HCT116 (cell line): Measurements from ENCODE around the gene TUBB4B. TPM values are rescaled to one million over a fixed set of nuclear protein-coding genes. Genes with fewer than 3 reads are reported as not detected.

Experiments used
- ATAC-seq: fragments of 200-7000 bp; cut with Tn5 transposase; 2 replicates; pipeline ENCODE4 v1.9.1; 2020; ENCODE audit warnings: mild to moderate bottlenecking, moderate library complexity
- BruUV-seq: library from RNA; stranded (reverse); fragments of 400-500 nt; replicated peaks from 2 replicates; lab custom pipeline; 2021; lab: Mats Ljungman, UMichigan
- CTCF ChIA-PET: fragments of 300-600 bp; sonication (Branson Sonifier 250); formaldehyde crosslinking; loops from one replicate; lab custom pipeline; 2021; ENCODE audit warnings: antibody characterized with exemption; lab: Charles Lee
- POLR2A ChIA-PET: fragments of 300-600, 350-600 bp; sonication (Branson Sonifier 250); formaldehyde crosslinking; loops from one replicate; lab custom pipeline; 2021; ENCODE audit warnings: antibody characterized with exemption; lab: Charles Lee
- RAD21 ChIA-PET, 2 experiments: fragments of 300-600 bp; sonication (Branson Sonifier 250); formaldehyde crosslinking; loops; one replicate each; lab custom pipeline; 2023; ENCODE audit warnings: low total read pairs in 2 of 2; ENCODE audit not compliant: uncharacterized antibody in 2 of 2, unreplicated experiment in 2 of 2, low non-redundant PET in 1 of 2; lab: Charles Lee
- DNase-seq: peaks from one replicate; pipeline ENCODE4 v3.0.0-alpha.2; 2010; ENCODE audit warnings: low read depth, low spot score
- H2AFZ ChIP-seq: fragments of 200-600 bp; shearing (Covaris generic), sonication (generic); 2 replicates; pipeline ENCODE4 v1.6.1; 2017; ENCODE audit warnings: low read depth, mixed run types, mixed read lengths, antibody characterized with exemption, low read length; ENCODE audit not compliant: poor library complexity, severe bottlenecking
- H3K27ac ChIP-seq: 2 replicates; pipeline ENCODE4 v1.5.1; 2012; ENCODE audit warnings: low read depth, low read length
- H3K27me3 ChIP-seq: fragments of 200-600 bp; sonication (generic); 2 replicates; pipeline ENCODE4 v1.6.1; 2016; ENCODE audit warnings: mixed run types, low read length, mixed read lengths; ENCODE audit not compliant: insufficient read depth
- H3K36me3 ChIP-seq, 2 experiments: fragments of 200-500 bp in 1 of 2; fragments of 200-600 bp in 1 of 2; sonication (Bioruptor generic) in 1 of 2; sonication (generic) in 1 of 2; 2 replicates each; pipeline versions ENCODE4 v1.5.1 to v1.6.1; 2014 to 2016; ENCODE audit warnings: low read length in 2 of 2, inconsistent platforms in 1 of 2, mixed read lengths in 1 of 2, mixed run types in 1 of 2; ENCODE audit not compliant: insufficient read depth in 2 of 2, control insufficient read depth in 1 of 2
- H3K4me1 ChIP-seq, 2 experiments: fragments of 200-600 bp in 1 of 2; sonication (generic) in 1 of 2; 2 replicates each; pipeline versions ENCODE4 v1.5.1 to v1.6.1; 2012 to 2017; ENCODE audit warnings: low read length in 2 of 2, inconsistent platforms in 1 of 2, mild to moderate bottlenecking in 1 of 2, mixed read lengths in 1 of 2, mixed run types in 1 of 2, moderate library complexity in 1 of 2; ENCODE audit not compliant: insufficient read depth in 2 of 2, control insufficient read depth in 1 of 2
- H3K4me2 ChIP-seq: fragments of 200-600 bp; sonication (generic); 2 replicates; pipeline ENCODE4 v1.6.1; 2017; ENCODE audit warnings: mixed run types, low read length, mixed read lengths
- H3K4me3 ChIP-seq, 2 experiments: fragments of 200-600 bp in 1 of 2; sonication (generic) in 1 of 2; replicated peaks in 1 of 2; 2 replicates each; pipeline ENCODE4 v1.5.1; 2011 to 2016; ENCODE audit warnings: low read length in 2 of 2, control low read depth in 1 of 2, low read depth in 1 of 2, mild to moderate bottlenecking in 1 of 2, mixed read lengths in 1 of 2, mixed run types in 1 of 2
- H3K79me2 ChIP-seq: fragments of 200-600 bp; sonication (generic); 2 replicates; pipeline ENCODE4 v1.6.1; 2017; ENCODE audit warnings: mild to moderate bottlenecking, mixed run types, low read length, moderate library complexity, mixed read lengths; ENCODE audit not compliant: insufficient read depth
- H3K9ac ChIP-seq: fragments of 200-600 bp; sonication (generic); 2 replicates; pipeline ENCODE4 v1.6.1; 2016; ENCODE audit warnings: low read length, mixed read lengths
- H3K9me2 ChIP-seq: fragments of 200-600 bp; sonication (generic), shearing (Covaris generic); 2 replicates; pipeline ENCODE4 v1.6.1; 2017; ENCODE audit warnings: mixed run types, mild to moderate bottlenecking, moderate library complexity; ENCODE audit not compliant: insufficient read depth
- H3K9me3 ChIP-seq, 2 experiments: fragments of 200-500 bp in 1 of 2; fragments of 200-600 bp in 1 of 2; sonication (Bioruptor generic) in 1 of 2; sonication (generic) in 1 of 2; 2 replicates each; pipeline ENCODE4 v1.6.1; 2014 to 2017; ENCODE audit warnings: low read length in 2 of 2, mixed read lengths in 2 of 2, inconsistent platforms in 1 of 2, low read depth in 1 of 2, mild to moderate bottlenecking in 1 of 2, mixed run types in 1 of 2, moderate library complexity in 1 of 2; ENCODE audit not compliant: control insufficient read depth in 1 of 2, insufficient read depth in 1 of 2
- H4K20me1 ChIP-seq: fragments of 200-600 bp; sonication (generic), shearing (Covaris generic); 2 replicates; pipeline ENCODE4 v1.6.1; 2017; ENCODE audit warnings: mixed run types, mild to moderate bottlenecking, moderate library complexity; ENCODE audit not compliant: insufficient read depth
- CBX3 ChIP-seq: IDR thresholded peaks from 2 replicates; pipeline ENCODE4 v1.6.1; 2012; ENCODE audit warnings: low read depth
- CEBPB ChIP-seq: IDR thresholded peaks from 2 replicates; pipeline ENCODE4 v1.6.1; 2012; ENCODE audit warnings: low read depth
- EZH2 ChIP-seq: fragments of 200-600 bp; sonication (generic); IDR thresholded peaks from 2 replicates; pipeline ENCODE4 v1.6.1; 2017; ENCODE audit warnings: antibody characterized with exemption, mixed run types
- EZH2phosphoT487 ChIP-seq: fragments of 200-600 bp; IDR thresholded peaks from 2 replicates; pipeline ENCODE4 v1.6.1; 2018; ENCODE audit warnings: antibody characterized with exemption, borderline replicate concordance
- JUND ChIP-seq: IDR thresholded peaks from 2 replicates; pipeline ENCODE4 v1.6.1; 2012
- SIN3A ChIP-seq: IDR thresholded peaks from 2 replicates; pipeline ENCODE4 v1.6.1; 2012; ENCODE audit warnings: low read depth
- SRF ChIP-seq: IDR thresholded peaks from 2 replicates; pipeline ENCODE4 v1.6.1; 2012; ENCODE audit warnings: low read depth
- TCF7L2 ChIP-seq: IDR thresholded peaks from 2 replicates; pipeline ENCODE4 v1.7.0; 2011; ENCODE audit warnings: borderline replicate concordance, inconsistent platforms; ENCODE audit not compliant: insufficient read depth, insufficient read length; ENCODE audit errors: extremely low read depth
- intact Hi-C: fragments of 100-400 bp; cut with micrococcal nuclease; formaldehyde crosslinking; loops from 2 replicates; pipeline ENCODE4 v1.10.0; 2022
- total RNA-seq: library from RNA; stranded (reverse); gene quantifications from one replicate; pipeline ENCODE4 v1.2.1, GENCODE V29; 2021; ENCODE audit not compliant: unreplicated experiment
- TF ChIP-seq, protein P1 (sequence below), 3 experiments: fragments of 200-600 bp in 1 of 3; sonication (generic) in 1 of 3; IDR thresholded peaks in 2 of 3; conservative IDR thresholded peaks in 1 of 3; 2 replicates each; pipeline ENCODE4 v1.5.1; 2012 to 2017; ENCODE audit warnings: low read depth in 2 of 3, low read length in 2 of 3, antibody characterized with exemption in 1 of 3, borderline replicate concordance in 1 of 3, control low read depth in 1 of 3, mild to moderate bottlenecking in 1 of 3, mixed read lengths in 1 of 3, mixed run types in 1 of 3, moderate library complexity in 1 of 3; ENCODE audit not compliant: insufficient read depth in 1 of 3
- TF ChIP-seq, protein P2 (sequence below): IDR thresholded peaks from 2 replicates; pipeline ENCODE4 v1.6.1; 2012
- TF ChIP-seq, protein P3 (sequence below): IDR thresholded peaks from 2 replicates; pipeline ENCODE4 v1.6.1; 2012
- TF ChIP-seq, protein P4 (sequence below): IDR thresholded peaks from 2 replicates; pipeline ENCODE4 v1.6.1; 2012; ENCODE audit warnings: low read depth

The TUBB4B gene
- total RNA-seq, 1 experiment from 2014 or later: 502 TPM

DNA sequence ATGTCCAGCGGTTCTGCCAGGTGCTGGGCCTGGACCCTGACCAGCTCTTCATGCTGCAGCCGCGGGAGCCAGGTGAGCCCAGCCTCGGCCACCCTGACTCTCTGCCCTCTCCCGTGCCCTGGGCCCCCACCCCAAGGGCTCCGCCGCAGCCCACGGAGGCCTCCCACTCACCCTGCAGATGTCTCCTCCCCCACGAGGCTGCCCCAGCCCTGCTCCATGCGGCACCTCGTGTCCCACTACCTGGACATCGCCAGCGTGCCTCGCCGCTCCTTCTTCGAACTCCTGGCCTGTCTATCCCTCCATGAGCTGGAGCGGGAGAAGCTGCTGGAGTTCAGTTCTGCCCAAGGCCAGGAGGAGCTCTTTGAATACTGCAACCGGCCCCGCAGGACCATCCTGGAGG lies 26.5 kb upstream of the TUBB4B start:
- no peaks in the 10 kb centered on the region for H3K27me3 ChIP-seq
- H2AFZ ChIP-seq: no peak overlapping the region
- H3K36me3 ChIP-seq: peaks cover 0 to 6% of the 10 kb centered on the region in 2 experiments; a peak in 1 of 4 replicates
- intact Hi-C loops: no loop called here
- no peaks in the 10 kb centered on the region for H3K9me2 ChIP-seq
- H3K4me2 ChIP-seq: no peak overlapping the region
- peaks cover 28 to 44% of the 10 kb centered on the region in 2 experiments for H3K4me1 ChIP-seq
- H3K79me2 ChIP-seq: no peaks in the 10 kb centered on the region
- ChIA-PET POLR2A (interaction anchor here (1.5 kb wide), 1 partner anchor 9 kb away, joined by 4 read pairs; no protein-coding TSS in a partner anchor), CTCF (interaction anchor here (2.4 kb wide), 1 partner anchor 8 kb away, joined by 16 read pairs; the partner anchor contains the start of gene RNF208), RAD21 (no interaction called here)
- peak overlapping the region; percentile 22; the same call in 1 of the 2 replicates for H3K27ac ChIP-seq
- BruUV-seq: no TSS peak
- DNase-seq (no peak), ATAC-seq (no peak)
- H3K4me3 ChIP-seq: no peak overlapping the region
- H3K9ac ChIP-seq: no peak overlapping the region
- no peaks in the 10 kb centered on the region for H4K20me1 ChIP-seq
- no peaks in the 10 kb centered on the region for H3K9me3 ChIP-seq
- TF ChIP-seq JUND (no peak), TCF7L2 (no peak), CEBPB (no peak)
- TF ChIP-seq, all 23 proteins: peak for 0

DNA sequence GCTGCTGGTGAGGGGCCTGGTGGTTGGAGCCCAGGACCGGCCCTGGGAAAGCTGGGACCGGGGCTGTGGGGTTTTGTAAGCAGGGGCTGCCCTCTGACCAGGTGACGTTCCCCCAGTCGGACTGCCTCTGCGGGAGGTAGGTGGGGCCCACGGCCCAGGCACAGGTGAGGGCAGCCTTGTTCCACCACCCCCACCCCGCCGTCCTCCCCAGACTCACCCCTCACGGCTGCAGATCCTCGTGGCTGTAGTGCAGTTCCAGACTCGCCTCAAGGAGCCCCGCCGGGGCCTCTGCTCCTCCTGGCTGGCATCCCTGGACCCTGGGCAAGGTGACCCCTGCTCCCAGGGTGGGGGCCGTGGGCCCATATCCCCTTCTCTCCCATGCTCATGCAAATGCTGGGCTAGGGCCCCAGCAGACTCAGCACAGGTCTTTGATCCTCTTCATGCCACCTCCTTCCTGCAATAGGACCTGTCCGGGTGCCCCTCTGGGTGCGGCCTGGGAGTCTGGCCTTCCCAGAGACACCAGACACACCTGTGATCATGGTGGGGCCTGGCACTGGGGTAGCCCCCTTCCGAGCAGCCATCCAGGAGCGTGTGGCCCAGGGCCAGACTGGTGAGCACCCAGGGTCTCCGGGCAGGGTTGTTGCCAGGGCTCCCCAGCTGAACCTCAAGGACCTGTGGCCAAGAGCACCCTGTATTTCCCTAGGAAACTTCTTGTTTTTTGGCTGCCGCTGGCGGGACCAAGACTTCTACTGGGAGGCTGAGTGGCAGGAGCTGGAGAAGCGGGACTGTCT lies 25.7 kb upstream of the TUBB4B start:
- CTCF ChIA-PET: interaction anchor here (1.7 to 2.4 kb wide), 2 partner anchors 8 to 21 kb away, joined by 8 to 16 read pairs; partner anchors contain the start of gene RNF208
- POLR2A ChIA-PET: interaction anchor here (1.5 kb wide), 1 partner anchor 8 kb away, joined by 4 read pairs; no protein-coding TSS in a partner anchor
- Histone ChIP-seq H3K4me3 (no peak overlapping the region), H3K27ac (no peak overlapping the region), H2AFZ (no peak overlapping the region), H3K4me2 (no peak overlapping the region), H3K9me3 (no peaks in the 10 kb centered on the region), H3K36me3 (no peaks in the 10 kb centered on the region), H3K79me2 (no peaks in the 10 kb centered on the region), H4K20me1 (no peaks in the 10 kb centered on the region), H3K27me3 (no peaks in the 10 kb centered on the region), H3K4me1 (peaks cover 28 to 52% of the 10 kb centered on the region in 2 experiments), H3K9me2 (no peaks in the 10 kb centered on the region), H3K9ac (no peak overlapping the region)
- no peak for DNase-seq
- BruUV-seq: no TSS peak
- RAD21 ChIA-PET: no interaction called here
- no peak for ATAC-seq
- intact Hi-C loops: no loop called here
- TF ChIP-seq, protein P1, sequence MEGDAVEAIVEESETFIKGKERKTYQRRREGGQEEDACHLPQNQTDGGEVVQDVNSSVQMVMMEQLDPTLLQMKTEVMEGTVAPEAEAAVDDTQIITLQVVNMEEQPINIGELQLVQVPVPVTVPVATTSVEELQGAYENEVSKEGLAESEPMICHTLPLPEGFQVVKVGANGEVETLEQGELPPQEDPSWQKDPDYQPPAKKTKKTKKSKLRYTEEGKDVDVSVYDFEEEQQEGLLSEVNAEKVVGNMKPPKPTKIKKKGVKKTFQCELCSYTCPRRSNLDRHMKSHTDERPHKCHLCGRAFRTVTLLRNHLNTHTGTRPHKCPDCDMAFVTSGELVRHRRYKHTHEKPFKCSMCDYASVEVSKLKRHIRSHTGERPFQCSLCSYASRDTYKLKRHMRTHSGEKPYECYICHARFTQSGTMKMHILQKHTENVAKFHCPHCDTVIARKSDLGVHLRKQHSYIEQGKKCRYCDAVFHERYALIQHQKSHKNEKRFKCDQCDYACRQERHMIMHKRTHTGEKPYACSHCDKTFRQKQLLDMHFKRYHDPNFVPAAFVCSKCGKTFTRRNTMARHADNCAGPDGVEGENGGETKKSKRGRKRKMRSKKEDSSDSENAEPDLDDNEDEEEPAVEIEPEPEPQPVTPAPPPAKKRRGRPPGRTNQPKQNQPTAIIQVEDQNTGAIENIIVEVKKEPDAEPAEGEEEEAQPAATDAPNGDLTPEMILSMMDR (IDR thresholded peaks at IDR 0.05 in 2 of 3, conservative IDR thresholded peaks at IDR 0.05 in 1 of 3; ENCODE audit: borderline replicate concordance in 1 of 3, insufficient read depth in 1 of 3, low read depth in 2 of 3, low read length in 2 of 3): no peak
- no peak for TF ChIP-seq EZH2
- TF ChIP-seq, protein P2, sequence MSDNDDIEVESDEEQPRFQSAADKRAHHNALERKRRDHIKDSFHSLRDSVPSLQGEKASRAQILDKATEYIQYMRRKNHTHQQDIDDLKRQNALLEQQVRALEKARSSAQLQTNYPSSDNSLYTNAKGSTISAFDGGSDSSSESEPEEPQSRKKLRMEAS: no peak
- no peak for TF ChIP-seq JUND
- TF ChIP-seq, protein P3, sequence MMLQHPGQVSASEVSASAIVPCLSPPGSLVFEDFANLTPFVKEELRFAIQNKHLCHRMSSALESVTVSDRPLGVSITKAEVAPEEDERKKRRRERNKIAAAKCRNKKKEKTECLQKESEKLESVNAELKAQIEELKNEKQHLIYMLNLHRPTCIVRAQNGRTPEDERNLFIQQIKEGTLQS: no peak
- TF ChIP-seq SIN3A: no peak
- TF ChIP-seq EZH2phosphoT487: no peak
- TF ChIP-seq, protein P4, sequence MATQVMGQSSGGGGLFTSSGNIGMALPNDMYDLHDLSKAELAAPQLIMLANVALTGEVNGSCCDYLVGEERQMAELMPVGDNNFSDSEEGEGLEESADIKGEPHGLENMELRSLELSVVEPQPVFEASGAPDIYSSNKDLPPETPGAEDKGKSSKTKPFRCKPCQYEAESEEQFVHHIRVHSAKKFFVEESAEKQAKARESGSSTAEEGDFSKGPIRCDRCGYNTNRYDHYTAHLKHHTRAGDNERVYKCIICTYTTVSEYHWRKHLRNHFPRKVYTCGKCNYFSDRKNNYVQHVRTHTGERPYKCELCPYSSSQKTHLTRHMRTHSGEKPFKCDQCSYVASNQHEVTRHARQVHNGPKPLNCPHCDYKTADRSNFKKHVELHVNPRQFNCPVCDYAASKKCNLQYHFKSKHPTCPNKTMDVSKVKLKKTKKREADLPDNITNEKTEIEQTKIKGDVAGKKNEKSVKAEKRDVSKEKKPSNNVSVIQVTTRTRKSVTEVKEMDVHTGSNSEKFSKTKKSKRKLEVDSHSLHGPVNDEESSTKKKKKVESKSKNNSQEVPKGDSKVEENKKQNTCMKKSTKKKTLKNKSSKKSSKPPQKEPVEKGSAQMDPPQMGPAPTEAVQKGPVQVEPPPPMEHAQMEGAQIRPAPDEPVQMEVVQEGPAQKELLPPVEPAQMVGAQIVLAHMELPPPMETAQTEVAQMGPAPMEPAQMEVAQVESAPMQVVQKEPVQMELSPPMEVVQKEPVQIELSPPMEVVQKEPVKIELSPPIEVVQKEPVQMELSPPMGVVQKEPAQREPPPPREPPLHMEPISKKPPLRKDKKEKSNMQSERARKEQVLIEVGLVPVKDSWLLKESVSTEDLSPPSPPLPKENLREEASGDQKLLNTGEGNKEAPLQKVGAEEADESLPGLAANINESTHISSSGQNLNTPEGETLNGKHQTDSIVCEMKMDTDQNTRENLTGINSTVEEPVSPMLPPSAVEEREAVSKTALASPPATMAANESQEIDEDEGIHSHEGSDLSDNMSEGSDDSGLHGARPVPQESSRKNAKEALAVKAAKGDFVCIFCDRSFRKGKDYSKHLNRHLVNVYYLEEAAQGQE: no peak
- TF ChIP-seq SRF: no peak
- TF ChIP-seq CBX3: no peak
